Mucosa of descending colon (tissue), 3 donors: ENCODE measurements around the gene PROM1. TPM values are rescaled to one million over a fixed set of nuclear protein-coding genes. Genes with fewer than 3 reads are reported as not detected.

ENCODE experiments used
- ATAC-seq: fragments of 200-7000 bp; cut with Tn5 transposase; one replicate; pipeline ENCODE4 v1.9.1; 2020; ENCODE audit warnings: mild to moderate bottlenecking, moderate library complexity
- DNase-seq, 3 donors: peaks; one replicate each; pipeline ENCODE4 v3.0.0-alpha.2; 2020
- H3K36me3 ChIP-seq: fragments of 200-600 bp; one replicate; pipeline ENCODE4 v1.8.0; 2021; ENCODE audit warnings: low read depth, mild to moderate bottlenecking
- H3K4me1 ChIP-seq: fragments of 200-600 bp; one replicate; pipeline ENCODE4 v1.8.0; 2021; ENCODE audit warnings: low read depth, mild to moderate bottlenecking
- H3K4me3 ChIP-seq: fragments of 200-600 bp; one replicate; pipeline ENCODE4 v1.8.0; 2021; ENCODE audit warnings: mild to moderate bottlenecking
- H3K9me3 ChIP-seq: fragments of 200-600 bp; one replicate; pipeline ENCODE4 v1.8.0; 2021; ENCODE audit warnings: mild to moderate bottlenecking
- intact Hi-C, 2 donors: fragments of 100-400 bp; cut with DNase I in 1 of 2; cut with micrococcal nuclease in 1 of 2; formaldehyde crosslinking; loops; one replicate each; pipeline versions ENCODE4 v1.11.0 to v1.11.1; 2022; cut with DNase I, micrococcal nuclease
- total RNA-seq, 3 donors: library from RNA; stranded (reverse); fragmentation: NEBNext Ultra II Directional in 2 of 3; extraction: Animal tissue kit (Norgen Biotek cat#: 25700) in 2 of 3; gene quantifications; one replicate each; pipeline versions ENCODE4 v1.2.1 to v1.2.4, GENCODE V29; 2021 to 2023
- TF ChIP-seq, protein P1 (sequence below): fragments of 200-600 bp; IDR thresholded peaks from one replicate; pipeline ENCODE4 v1.8.0; 2022; ENCODE audit warnings: antibody characterized with exemption, mild to moderate bottlenecking
- donor health status: DM: no; HTN: no; CAD: no; lungs with moderate emphysema.
- donor health status: DM: no; HTN: no; CAD: no.
- donor health status: DM: no; HTN: yes; CAD: no.

The PROM1 gene
- total RNA-seq, 3 donors from 2014 or later: 52.0 to 136 (median 69.6) TPM

GRCh38 chr4:15935504-15936402, 148.1 kb downstream of the PROM1 start:
- no peaks in the 10 kb centered on the region for H3K36me3 ChIP-seq
- TF ChIP-seq, protein P1, sequence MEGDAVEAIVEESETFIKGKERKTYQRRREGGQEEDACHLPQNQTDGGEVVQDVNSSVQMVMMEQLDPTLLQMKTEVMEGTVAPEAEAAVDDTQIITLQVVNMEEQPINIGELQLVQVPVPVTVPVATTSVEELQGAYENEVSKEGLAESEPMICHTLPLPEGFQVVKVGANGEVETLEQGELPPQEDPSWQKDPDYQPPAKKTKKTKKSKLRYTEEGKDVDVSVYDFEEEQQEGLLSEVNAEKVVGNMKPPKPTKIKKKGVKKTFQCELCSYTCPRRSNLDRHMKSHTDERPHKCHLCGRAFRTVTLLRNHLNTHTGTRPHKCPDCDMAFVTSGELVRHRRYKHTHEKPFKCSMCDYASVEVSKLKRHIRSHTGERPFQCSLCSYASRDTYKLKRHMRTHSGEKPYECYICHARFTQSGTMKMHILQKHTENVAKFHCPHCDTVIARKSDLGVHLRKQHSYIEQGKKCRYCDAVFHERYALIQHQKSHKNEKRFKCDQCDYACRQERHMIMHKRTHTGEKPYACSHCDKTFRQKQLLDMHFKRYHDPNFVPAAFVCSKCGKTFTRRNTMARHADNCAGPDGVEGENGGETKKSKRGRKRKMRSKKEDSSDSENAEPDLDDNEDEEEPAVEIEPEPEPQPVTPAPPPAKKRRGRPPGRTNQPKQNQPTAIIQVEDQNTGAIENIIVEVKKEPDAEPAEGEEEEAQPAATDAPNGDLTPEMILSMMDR: no peak
- no peaks in the 10 kb centered on the region for H3K4me1 ChIP-seq
- ATAC-seq: no peak
- intact Hi-C loops: no loop called here
- no peak for DNase-seq
- no peaks in the 10 kb centered on the region for H3K9me3 ChIP-seq
- no peak overlapping the region for H3K4me3 ChIP-seq

DNA sequence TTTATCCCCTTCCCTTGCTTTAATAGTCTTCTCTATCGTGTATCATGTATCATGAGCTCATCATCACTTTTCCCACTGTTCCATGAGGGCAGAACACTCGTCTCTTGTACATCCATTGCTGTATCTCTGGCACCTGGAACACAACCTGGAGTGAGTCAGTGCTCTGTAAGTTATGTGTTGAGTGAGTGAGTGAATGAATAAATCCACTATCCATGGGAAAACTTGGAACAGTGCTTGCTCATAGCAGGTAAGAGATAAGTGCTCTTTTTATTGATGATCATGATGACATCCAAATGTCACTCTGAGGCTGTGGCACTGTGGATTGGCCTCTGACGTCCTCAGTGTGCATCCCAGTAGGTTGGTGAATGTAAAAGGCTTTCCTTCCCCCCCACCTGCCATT, 149.6 kb downstream of the PROM1 start:
- no peak for ATAC-seq
- H3K36me3 ChIP-seq: no peaks in the 10 kb centered on the region
- intact Hi-C loops: no loop called here
- no peak for DNase-seq
- H3K9me3 ChIP-seq: no peaks in the 10 kb centered on the region
- no peak overlapping the region for H3K4me3 ChIP-seq
- H3K4me1 ChIP-seq: no peaks in the 10 kb centered on the region
- TF ChIP-seq, protein P1: no peak

DNA sequence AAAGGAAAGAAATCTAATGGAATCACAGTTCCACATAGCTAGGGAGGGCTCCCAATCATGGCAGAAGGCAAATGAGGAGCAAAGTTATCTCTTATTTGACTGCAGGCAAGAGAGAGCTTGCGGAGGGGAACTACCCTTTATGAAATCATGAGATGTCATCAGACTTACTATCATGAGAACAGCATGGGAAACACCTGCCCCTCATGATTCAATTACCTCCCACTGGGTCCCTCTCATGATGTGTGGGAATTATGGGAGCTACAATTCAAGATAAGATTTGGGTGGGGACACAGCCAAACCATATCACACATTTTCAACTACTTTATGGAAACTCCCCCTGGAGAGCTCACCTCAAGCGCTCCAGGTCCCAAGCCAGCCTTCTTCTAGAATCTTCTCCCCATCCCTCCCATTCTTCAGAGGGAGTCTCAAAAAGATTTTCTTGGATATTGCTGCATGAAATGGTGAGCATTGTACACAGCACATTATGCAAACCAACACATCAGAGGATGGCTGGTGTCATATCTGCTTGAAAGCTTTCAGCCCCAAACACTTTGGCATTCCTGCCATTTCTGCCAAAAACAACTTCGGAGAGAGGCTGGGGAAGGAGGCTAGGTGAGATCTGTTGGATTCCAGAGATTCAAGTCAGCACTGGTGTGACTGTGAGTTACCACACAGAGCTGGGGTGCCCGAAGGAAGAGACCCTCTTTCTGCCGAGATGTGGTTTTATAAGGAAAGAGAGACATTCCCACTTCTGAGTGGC, 152.2 kb downstream of the PROM1 start:
- DNase-seq (no peak), ATAC-seq (no peak)
- no peaks in the 10 kb centered on the region for H3K9me3 ChIP-seq
- TF ChIP-seq, protein P1: no peak
- H3K4me3 ChIP-seq: no peak overlapping the region
- H3K36me3 ChIP-seq: no peaks in the 10 kb centered on the region
- intact Hi-C loops: no loop called here
- no peaks in the 10 kb centered on the region for H3K4me1 ChIP-seq

DNA sequence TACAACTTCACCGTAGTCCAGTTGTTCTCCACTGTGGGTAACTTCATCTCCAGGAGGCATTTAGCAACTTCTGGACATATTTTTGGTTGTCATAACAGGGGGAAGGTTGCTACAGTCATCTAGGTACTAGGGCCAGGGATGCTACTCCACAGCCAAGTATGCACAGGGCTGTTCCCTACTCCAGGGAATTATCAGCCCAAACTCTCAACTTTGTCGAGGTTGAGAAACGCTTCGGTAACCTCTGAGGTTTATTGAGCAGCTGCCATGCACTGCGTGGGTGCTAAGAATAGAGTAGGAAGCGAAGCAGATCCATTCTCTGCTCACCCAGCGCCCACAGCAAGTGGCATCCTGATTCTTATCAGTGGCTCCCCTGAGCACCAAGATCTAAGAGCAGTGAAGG, 153.5 kb downstream of the PROM1 start:
- intact Hi-C loops: no loop called here
- ATAC-seq (no peak), DNase-seq (no peak)
- Histone ChIP-seq H3K4me1 (no peaks in the 10 kb centered on the region), H3K4me3 (no peak overlapping the region), H3K9me3 (no peaks in the 10 kb centered on the region), H3K36me3 (no peaks in the 10 kb centered on the region)
- TF ChIP-seq, protein P1: no peak

DNA sequence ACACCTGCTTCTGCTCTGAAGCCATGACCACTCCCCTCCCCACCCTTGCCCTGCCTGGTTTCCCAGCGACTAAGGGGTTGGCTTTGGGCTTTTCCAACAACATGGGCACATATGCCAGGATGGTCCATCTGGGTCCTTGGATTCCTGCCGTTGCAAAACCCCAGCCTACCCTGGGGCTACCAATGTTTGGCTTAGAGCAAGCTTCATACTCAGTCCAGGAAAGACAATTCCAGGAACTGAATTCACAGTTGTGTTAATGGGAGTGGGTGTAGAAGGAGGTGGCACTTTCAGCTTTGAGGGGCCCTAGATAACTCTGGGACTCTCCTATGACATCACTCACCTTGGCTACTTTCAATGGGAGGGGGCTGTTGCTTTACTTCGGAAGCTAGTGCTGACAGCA, 154.3 kb downstream of the PROM1 start:
- no peaks in the 10 kb centered on the region for H3K9me3 ChIP-seq
- intact Hi-C loops: no loop called here
- TF ChIP-seq, protein P1: no peak

More for the DNA sequence above, 154.3 kb downstream of the PROM1 start:
- DNase-seq: no peak
- ATAC-seq: no peak
- Histone ChIP-seq H3K36me3 (no peaks in the 10 kb centered on the region), H3K4me1 (no peaks in the 10 kb centered on the region), H3K4me3 (no peak overlapping the region)
